SH-SY5Y (cell line): ENCODE data around the gene RBBP7.

Experiments
- GATA2 ChIP-seq: IDR thresholded peaks from 2 replicates; pipeline ENCODE4 v1.6.1; 2011; ENCODE audit warnings: mild to moderate bottlenecking, low read depth, low read length
- GATA3 ChIP-seq: IDR thresholded peaks from 2 replicates; pipeline ENCODE4 v1.6.1; 2011; ENCODE audit warnings: low read depth, mild to moderate bottlenecking, low read length, moderate library complexity

The RBBP7 gene

GRCh38 chrX:16814597-16814996 is 55.6 kb downstream of the RBBP7 start:
- TF ChIP-seq GATA3 (no peak), GATA2 (no peak)

- TF ChIP-seq GATA3 (no peak), GATA2 (no peak)
Observed at GRCh38 chrX:16807976-16808542, 62.1 kb downstream of the RBBP7 start.

- TF ChIP-seq GATA2 (no peak), GATA3 (no peak)
Observed at GRCh38 chrX:16807548-16807947, 62.6 kb downstream of the RBBP7 start.

- TF ChIP-seq GATA2 (no peak), GATA3 (no peak)
Observed at GRCh38 chrX:16804923-16805464, 65.2 kb downstream of the RBBP7 start.

- TF ChIP-seq GATA2 (no peak), GATA3 (no peak)
Observed at GRCh38 chrX:16797841-16798240, 72.3 kb downstream of the RBBP7 start.

GRCh38 chrX:16797358-16797757 is 72.8 kb downstream of the RBBP7 start:
- TF ChIP-seq GATA3 (no peak), GATA2 (no peak)

GRCh38 chrX:16796298-16796697 is 73.9 kb downstream of the RBBP7 start:
- TF ChIP-seq GATA2, result no peak
- no peak for TF ChIP-seq GATA3
